ENCODE measurements around the gene CACNA2D3. TPM values are rescaled to one million over a fixed set of nuclear protein-coding genes. Genes with fewer than 3 reads are reported as not detected.

CACNA2D3 gene
- total RNA-seq, 1 experiment from 2014 or later: not detected

DNA sequence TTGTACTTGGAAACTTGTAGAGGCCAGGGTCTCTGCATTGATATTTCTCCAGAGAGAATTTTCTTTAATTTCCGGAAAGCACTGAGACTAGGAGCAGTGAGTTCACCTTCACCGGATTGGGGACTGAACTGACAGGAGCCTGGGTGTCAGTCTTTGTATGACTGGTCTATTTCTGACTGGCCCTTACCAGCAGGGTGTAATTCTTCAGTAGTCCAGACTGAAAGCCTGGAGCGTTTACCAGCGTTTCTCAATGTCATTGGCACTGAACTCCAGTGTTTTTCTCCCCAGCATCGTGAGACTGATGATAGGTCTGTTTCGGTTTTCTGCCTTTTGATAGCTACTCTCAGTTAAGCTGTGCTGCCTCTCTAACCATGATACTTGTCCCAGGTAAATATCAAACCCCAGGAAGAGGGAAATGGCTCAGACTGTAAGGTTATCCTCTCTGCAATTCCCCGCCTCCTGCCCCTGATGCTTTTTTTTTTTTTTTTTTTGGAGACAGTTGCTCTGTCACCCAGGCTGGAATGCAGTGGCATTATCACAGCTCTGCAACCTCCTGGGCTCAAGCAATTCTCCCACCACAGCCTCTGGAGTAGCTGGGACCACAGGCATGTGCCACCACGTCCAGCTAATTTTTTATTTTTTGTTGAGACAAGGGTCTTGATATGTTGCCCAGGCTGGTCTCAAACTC is 103.6 kb downstream of the CACNA2D3 start:
- H3K9ac ChIP-seq (ENCODE audit: low read length): no peak overlapping the region
- H3K79me2 ChIP-seq (ENCODE audit: low read length): no peaks in the 10 kb centered on the region
- no peaks in the 10 kb centered on the region for H3K4me1 ChIP-seq (ENCODE audit: insufficient read depth, low read length)
- no peak for DNase-seq
- H3K27ac ChIP-seq (ENCODE audit: low read length): no peak overlapping the region
- no peaks in the 10 kb centered on the region for H4K20me1 ChIP-seq (ENCODE audit: low read length)
- no peak overlapping the region for H3K4me3 ChIP-seq (ENCODE audit: low read length)
- BruUV-seq (replicated peaks): no TSS peak
- no peaks in the 10 kb centered on the region for H3K9me3 ChIP-seq (ENCODE audit: low read length)
- H2AFZ ChIP-seq (ENCODE audit: low read length): no peak overlapping the region
- CTCF ChIA-PET: no interaction called here
- no peak overlapping the region for H3K4me2 ChIP-seq (ENCODE audit: low read length)
- peaks cover 30% of the 10 kb centered on the region for H3K27me3 ChIP-seq (ENCODE audit: low read length)
- ATAC-seq: no peak
- TF ChIP-seq EZH2phosphoT487 (IDR thresholded peaks at IDR 0.05; ENCODE audit: borderline replicate concordance, low read length) (no peak), EZH2 (IDR thresholded peaks at IDR 0.05; ENCODE audit: low read length, unreplicated experiment) (no peak), CTCF (conservative IDR thresholded peaks at IDR 0.05; ENCODE audit: low read depth, low read length) (no peak)
- no peaks in the 10 kb centered on the region for H3K9me2 ChIP-seq (replicated peaks; ENCODE audit: low read length)
- POLR2A ChIA-PET (ENCODE audit: unreplicated experiment): no interaction called here
- intact Hi-C loops (cut with micrococcal nuclease): no loop called here
- H3K36me3 ChIP-seq (ENCODE audit: low read depth, low read length): no peaks in the 10 kb centered on the region
- H3F3A ChIP-seq (ENCODE audit: low read length, unreplicated experiment): no peaks in the 10 kb centered on the region

- DNase-seq (no peak), ATAC-seq (no peak)
- no peaks in the 10 kb centered on the region for H3F3A ChIP-seq (ENCODE audit: low read length, unreplicated experiment)
- no peak overlapping the region for H3K27ac ChIP-seq (ENCODE audit: low read length)
- ChIA-PET CTCF (no interaction called here), POLR2A (ENCODE audit: unreplicated experiment) (no interaction called here)
- H3K9me2 ChIP-seq (replicated peaks; ENCODE audit: low read length): no peaks in the 10 kb centered on the region
- peaks cover 30% of the 10 kb centered on the region for H3K27me3 ChIP-seq (ENCODE audit: low read length)
- no peak overlapping the region for H3K9ac ChIP-seq (ENCODE audit: low read length)
- no peak for TF ChIP-seq EZH2phosphoT487 (IDR thresholded peaks at IDR 0.05; ENCODE audit: borderline replicate concordance, low read length)
- TF ChIP-seq EZH2 (IDR thresholded peaks at IDR 0.05; ENCODE audit: low read length, unreplicated experiment): no peak
- TF ChIP-seq CTCF (conservative IDR thresholded peaks at IDR 0.05; ENCODE audit: low read depth, low read length): no peak
- intact Hi-C loops (cut with micrococcal nuclease): no loop called here
- H3K36me3 ChIP-seq (ENCODE audit: low read depth, low read length): no peaks in the 10 kb centered on the region
- no peaks in the 10 kb centered on the region for H3K4me1 ChIP-seq (ENCODE audit: insufficient read depth, low read length)
- no peaks in the 10 kb centered on the region for H3K79me2 ChIP-seq (ENCODE audit: low read length)
- no peak overlapping the region for H3K4me3 ChIP-seq (ENCODE audit: low read length)
- H3K9me3 ChIP-seq (ENCODE audit: low read length): no peaks in the 10 kb centered on the region
- no TSS peak for BruUV-seq (replicated peaks)
- no peak overlapping the region for H2AFZ ChIP-seq (ENCODE audit: low read length)
- H3K4me2 ChIP-seq (ENCODE audit: low read length): no peak overlapping the region
- no peaks in the 10 kb centered on the region for H4K20me1 ChIP-seq (ENCODE audit: low read length)
These were observed 106.5 kb downstream of the CACNA2D3 start for GRCh38 chr3:54228806-54229205.

- H3K4me1 ChIP-seq (ENCODE audit: insufficient read depth, low read length): no peaks in the 10 kb centered on the region
- ChIA-PET POLR2A (ENCODE audit: unreplicated experiment) (no interaction called here), CTCF (no interaction called here)
- H4K20me1 ChIP-seq (ENCODE audit: low read length): no peaks in the 10 kb centered on the region
- no peaks in the 10 kb centered on the region for H3K36me3 ChIP-seq (ENCODE audit: low read depth, low read length)
- peaks cover 26% of the 10 kb centered on the region for H3K27me3 ChIP-seq (ENCODE audit: low read length)
- no TSS peak for BruUV-seq (replicated peaks)
- no peak overlapping the region for H3K9ac ChIP-seq (ENCODE audit: low read length)
- no peak overlapping the region for H2AFZ ChIP-seq (ENCODE audit: low read length)
- H3K79me2 ChIP-seq (ENCODE audit: low read length): no peaks in the 10 kb centered on the region
- TF ChIP-seq CTCF (conservative IDR thresholded peaks at IDR 0.05; ENCODE audit: low read depth, low read length) (no peak), EZH2 (IDR thresholded peaks at IDR 0.05; ENCODE audit: low read length, unreplicated experiment) (no peak), EZH2phosphoT487 (IDR thresholded peaks at IDR 0.05; ENCODE audit: borderline replicate concordance, low read length) (no peak)
- H3K9me2 ChIP-seq (replicated peaks; ENCODE audit: low read length): no peaks in the 10 kb centered on the region
- DNase-seq (no peak), ATAC-seq (no peak)
- no peaks in the 10 kb centered on the region for H3F3A ChIP-seq (ENCODE audit: low read length, unreplicated experiment)
- intact Hi-C loops (cut with micrococcal nuclease): no loop called here
- H3K4me3 ChIP-seq (ENCODE audit: low read length): no peak overlapping the region
- no peaks in the 10 kb centered on the region for H3K9me3 ChIP-seq (ENCODE audit: low read length)
- no peak overlapping the region for H3K4me2 ChIP-seq (ENCODE audit: low read length)
- no peak overlapping the region for H3K27ac ChIP-seq (ENCODE audit: low read length)
These were observed 110.3 kb downstream of the CACNA2D3 start for GRCh38 chr3:54232618-54233017.
